Naive thymus-derived CD4-positive, alpha-beta T cell (primary cell): ENCODE data around the gene NARS2. TPM values are rescaled to one million over a fixed set of nuclear protein-coding genes. Genes with fewer than 3 reads are reported as not detected.

Experiments used
- ATAC-seq: fragments of 150-1000 bp; cut with Tn5 transposase; 2 replicates; pipeline ENCODE4 v1.10.0; 2021; ENCODE audit warnings: mild to moderate bottlenecking, moderate library complexity
- CTCF ChIA-PET: fragments of 350-600 bp; sonication (Branson Sonifier 250); formaldehyde crosslinking; loops from one replicate; lab custom pipeline; 2021; ENCODE audit warnings: antibody characterized with exemption; lab: Charles Lee
- POLR2A ChIA-PET: fragments of 350-600 bp; sonication (Branson Sonifier 250); formaldehyde crosslinking; loops from one replicate; lab custom pipeline; 2021; ENCODE audit warnings: antibody characterized with exemption, inconsistent platforms; lab: Charles Lee
- DNase-seq, 9 donors: peaks; one replicate each; pipeline versions ENCODE4 v3.0.0 to v3.0.0-alpha.2; 2020 to 2022; ENCODE audit warnings: mixed read lengths in 1 of 9
- H3K27ac ChIP-seq: one replicate; pipeline ENCODE4 v1.7.0; 2013; ENCODE audit warnings: mild to moderate bottlenecking, low read depth, low read length, moderate library complexity
- H3K27me3 ChIP-seq, 2 donors: one replicate each; pipeline ENCODE4 v1.7.0; 2013; ENCODE audit warnings: low read length in 2 of 2, mild to moderate bottlenecking in 2 of 2, moderate library complexity in 2 of 2; ENCODE audit not compliant: control insufficient read depth in 2 of 2, insufficient read depth in 2 of 2
- H3K36me3 ChIP-seq, 3 experiments: 1 replicate in 2 of 3; 2 replicates in 1 of 3; pipeline ENCODE4 v1.7.0; 2013; ENCODE audit warnings: low read length in 3 of 3, mild to moderate bottlenecking in 3 of 3, moderate library complexity in 1 of 3; ENCODE audit not compliant: insufficient read depth in 3 of 3, control insufficient read depth in 2 of 3
- H3K4me1 ChIP-seq, 2 donors: one replicate each; pipeline ENCODE4 v1.7.0; 2013; ENCODE audit warnings: low read length in 2 of 2, mild to moderate bottlenecking in 2 of 2, moderate library complexity in 1 of 2; ENCODE audit not compliant: control insufficient read depth in 2 of 2, insufficient read depth in 2 of 2
- H3K4me3 ChIP-seq: 2 replicates; pipeline ENCODE4 v1.7.0; 2013; ENCODE audit warnings: mild to moderate bottlenecking, low read length
- H3K9me3 ChIP-seq, 3 experiments: 1 replicate in 2 of 3; 2 replicates in 1 of 3; pipeline ENCODE4 v1.7.0; 2013; ENCODE audit warnings: low read length in 3 of 3; ENCODE audit not compliant: control insufficient read depth in 2 of 3
- H3K27ac Mint-ChIP-seq, 9 donors: one replicate each; pipeline ENCODE4 v1.8.0; 2020 to 2022; ENCODE audit warnings: mixed read lengths in 9 of 9, mild to moderate bottlenecking in 8 of 9, moderate library complexity in 5 of 9, inconsistent platforms in 2 of 9
- H3K27me3 Mint-ChIP-seq, 5 donors: one replicate each; pipeline ENCODE4 v1.8.0; 2021 to 2022; ENCODE audit warnings: mixed read lengths in 5 of 5, mild to moderate bottlenecking in 1 of 5
- H3K36me3 Mint-ChIP-seq, 5 donors: one replicate each; pipeline ENCODE4 v1.8.0; 2020 to 2022; ENCODE audit warnings: mixed read lengths in 5 of 5, mild to moderate bottlenecking in 3 of 5, inconsistent platforms in 1 of 5
- H3K4me1 Mint-ChIP-seq, 7 donors: one replicate each; pipeline ENCODE4 v1.8.0; 2020 to 2022; ENCODE audit warnings: mixed read lengths in 7 of 7, mild to moderate bottlenecking in 3 of 7, inconsistent platforms in 1 of 7
- H3K4me3 Mint-ChIP-seq, 10 donors: one replicate each; pipeline ENCODE4 v1.8.0; 2020 to 2022; ENCODE audit warnings: mild to moderate bottlenecking in 10 of 10, mixed read lengths in 10 of 10, moderate library complexity in 6 of 10, inconsistent platforms in 2 of 10
- H3K9me3 Mint-ChIP-seq, 11 donors: one replicate each; pipeline ENCODE4 v1.8.0; 2020 to 2022; ENCODE audit warnings: mixed read lengths in 11 of 11, mild to moderate bottlenecking in 4 of 11, inconsistent platforms in 1 of 11, moderate library complexity in 1 of 11
- intact Hi-C, 2 donors: fragments of 100-400 bp; cut with micrococcal nuclease; formaldehyde crosslinking; loops; one replicate each; pipeline ENCODE4 v1.15.1; 2023
- polyA plus RNA-seq, 2 donors: library from polyadenylated mRNA; unstranded; fragments of 300-500 nt; fragmentation: Illumina TruSeq; gene quantifications; one replicate each; pipeline ENCODE4 v1.2.3, GENCODE V29; 2021
- total RNA-seq, 6 experiments: library from RNA in 5 of 6; stranded (reverse) in 5 of 6; gene quantifications; 1 replicate in 5 of 6; 2 replicates in 1 of 6; pipeline ENCODE4 v1.2.3 and lab custom pipeline; 2021 to 2026

Gene NARS2
- total and polyA plus RNA-seq, 7 experiments from 2014 or later: 9.3 to 21.5 (median 19.0) TPM

DNA sequence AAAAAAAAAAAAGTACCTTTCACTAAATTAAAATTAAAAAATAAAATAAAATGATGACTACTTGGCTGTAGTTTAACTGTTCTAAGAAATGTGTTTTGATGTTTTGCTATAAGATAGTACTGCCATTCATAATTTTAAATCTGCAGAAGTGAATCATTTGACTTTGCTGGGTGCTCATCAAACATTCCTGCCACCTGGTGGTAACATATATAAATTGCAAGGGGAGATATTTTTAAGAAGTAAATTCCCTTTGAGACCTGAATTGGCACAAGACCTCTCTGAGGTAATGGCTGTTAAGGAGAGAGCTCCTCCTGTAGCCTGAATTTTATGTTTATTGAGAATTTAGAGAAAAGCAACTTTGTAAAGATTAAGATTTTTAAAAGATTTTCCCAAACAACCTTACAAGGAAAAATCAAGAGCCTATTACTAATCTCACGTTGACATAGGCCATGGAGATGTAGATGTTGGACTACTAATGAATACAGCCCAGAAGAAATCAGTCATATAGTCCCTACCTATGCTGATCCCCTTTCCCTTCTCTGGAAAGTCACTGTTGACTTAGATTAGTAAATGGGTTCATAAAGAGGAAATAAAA is 11.9 kb upstream of the NARS2 start:
- H3K9me3 Mint-ChIP-seq: peaks cover 0 to 28% (median 12%) of the 10 kb centered on the region in 11 donors
- Histone ChIP-seq H3K36me3 (no peaks in the 10 kb centered on the region), H3K27ac (no peak overlapping the region), H3K4me1 (no peaks in the 10 kb centered on the region), H3K4me3 (no peak overlapping the region), H3K9me3 (peaks cover 0 to 30% (median 0%) of the 10 kb centered on the region in 3 experiments), H3K27me3 (no peaks in the 10 kb centered on the region)
- CTCF ChIA-PET: no interaction called here
- POLR2A ChIA-PET: interaction anchor here (1.2 kb wide), 1 partner anchor 11 kb away, joined by 3 read pairs; the partner anchor contains the start of gene NARS2
- intact Hi-C loops: no loop called here
- DNase-seq: peak in 5 of 9 donors; percentile 17 to 40 (median 23)
- H3K4me3 Mint-ChIP-seq: no peak overlapping the region
- no peaks in the 10 kb centered on the region for H3K4me1 Mint-ChIP-seq
- peak; percentile 42 for ATAC-seq
- peaks cover 8 to 25% (median 12%) of the 10 kb centered on the region in 5 donors for H3K27me3 Mint-ChIP-seq
- H3K36me3 Mint-ChIP-seq: peaks cover 0 to 14% (median 7%) of the 10 kb centered on the region in 5 donors
- H3K27ac Mint-ChIP-seq: no peak overlapping the region

DNA sequence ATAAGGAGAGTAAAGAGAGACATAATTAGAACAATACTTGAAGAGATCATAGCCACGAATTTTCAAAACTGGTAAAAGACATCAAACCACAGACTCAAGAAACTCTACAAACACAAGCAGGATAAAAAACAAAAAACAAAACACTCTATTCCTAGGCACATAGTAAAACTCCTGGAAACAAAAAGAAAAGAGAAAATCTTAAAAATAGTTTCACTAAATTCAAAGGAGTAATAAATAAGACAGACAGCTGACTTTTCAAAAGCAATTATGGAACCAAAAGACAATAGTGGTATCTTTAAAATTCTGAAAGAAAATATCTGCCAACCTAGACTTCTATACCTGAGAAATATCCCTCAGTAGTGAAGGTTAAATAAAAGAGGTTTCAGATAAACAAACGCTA is 9.2 kb upstream of the NARS2 start:
- Mint-ChIP-seq H3K4me3 (no peak overlapping the region), H3K9me3 (peaks cover 0 to 31% (median 14%) of the 10 kb centered on the region in 11 donors), H3K4me1 (no peaks in the 10 kb centered on the region), H3K27me3 (peaks cover 8 to 16% (median 12%) of the 10 kb centered on the region in 5 donors), H3K36me3 (peaks cover 0 to 14% (median 7%) of the 10 kb centered on the region in 5 donors), H3K27ac (no peak overlapping the region)
- H3K9me3 ChIP-seq: peaks cover 0 to 30% (median 0%) of the 10 kb centered on the region in 3 experiments
- H3K4me1 ChIP-seq: no peaks in the 10 kb centered on the region
- H3K36me3 ChIP-seq: no peaks in the 10 kb centered on the region
- intact Hi-C loops: no loop called here
- no peak overlapping the region for H3K4me3 ChIP-seq
- H3K27me3 ChIP-seq: no peaks in the 10 kb centered on the region
- DNase-seq (no peak), ATAC-seq (no peak)
- no peak overlapping the region for H3K27ac ChIP-seq
- CTCF ChIA-PET: no interaction called here
- POLR2A ChIA-PET: no interaction called here

DNA sequence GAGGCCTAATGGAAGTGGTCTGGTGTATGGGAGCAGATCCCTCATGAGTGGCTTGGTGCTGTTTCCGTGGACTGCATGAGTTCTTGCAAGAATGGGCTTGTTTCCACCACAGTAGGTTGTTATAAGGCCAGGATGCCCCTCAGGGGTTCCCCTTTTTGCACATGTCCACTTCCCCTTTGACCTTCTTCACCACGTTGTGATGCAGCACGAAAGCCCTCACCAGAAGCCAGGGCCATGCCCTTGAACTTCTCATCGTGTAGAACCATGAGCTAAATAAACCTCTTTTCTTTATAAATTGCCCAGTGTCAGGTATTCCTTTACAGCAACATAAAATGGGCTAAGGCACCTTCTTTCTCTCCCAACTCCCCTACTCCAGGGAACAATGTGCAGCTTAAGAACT is 2.8 kb upstream of the NARS2 start:
- Mint-ChIP-seq H3K9me3 (peaks cover 0 to 7% (median 3%) of the 10 kb centered on the region in 11 donors), H3K4me1 (peaks cover 14 to 38% (median 27%) of the 10 kb centered on the region in 7 donors), H3K36me3 (peaks cover 0 to 4% (median 0%) of the 10 kb centered on the region in 5 donors), H3K27me3 (peaks cover 0 to 11% (median 0%) of the 10 kb centered on the region in 5 donors), H3K27ac (peak overlapping the region in 1 of 9 donors; percentile 8), H3K4me3 (peak overlapping the region in 1 of 10 donors; percentile 5)
- POLR2A ChIA-PET: no interaction called here
- peaks cover 0 to 4% (median 0%) of the 10 kb centered on the region in 3 experiments for H3K36me3 ChIP-seq
- no peak for ATAC-seq
- DNase-seq: no peak
- CTCF ChIA-PET: no interaction called here
- no peaks in the 10 kb centered on the region for H3K27me3 ChIP-seq
- peaks cover 5 to 21% of the 10 kb centered on the region in 2 donors for H3K4me1 ChIP-seq
- H3K9me3 ChIP-seq: peaks cover 0 to 8% (median 0%) of the 10 kb centered on the region in 3 experiments
- no peak overlapping the region for H3K4me3 ChIP-seq
- no peak overlapping the region for H3K27ac ChIP-seq
- intact Hi-C loops: loop anchor here in 1 of 2 donors (10.0 kb wide), 1 partner anchor 1103 kb away; the partner anchor contains the start of gene PAK1

DNA sequence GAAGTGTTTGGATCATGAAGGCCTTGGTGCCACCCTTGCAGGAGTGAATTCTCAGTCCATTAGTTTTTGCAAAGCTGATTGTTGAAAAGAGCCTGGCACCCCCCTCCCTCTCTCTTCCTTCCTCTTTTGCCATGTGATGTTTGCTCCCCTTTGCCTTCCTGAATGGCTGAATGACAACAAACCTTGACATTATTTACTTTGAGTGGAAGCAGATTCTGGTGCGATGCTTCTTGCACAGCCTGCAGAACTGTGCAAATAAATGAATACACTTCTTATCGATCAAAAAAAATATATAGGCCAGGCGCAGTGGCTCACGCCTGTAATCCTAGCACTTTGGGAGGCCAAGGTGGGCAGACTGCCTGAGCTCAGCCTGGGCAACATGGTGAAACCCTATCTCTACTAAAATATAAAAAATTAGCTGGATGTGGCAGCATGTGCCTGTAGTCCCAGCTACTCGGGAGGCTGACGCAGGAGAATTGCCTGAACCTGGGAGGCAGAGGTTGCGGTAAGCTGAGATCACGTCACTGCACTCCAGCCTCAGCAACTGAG is 2.0 kb upstream of the NARS2 start:
- Histone ChIP-seq H3K4me1 (peaks cover 7 to 21% of the 10 kb centered on the region in 2 donors), H3K9me3 (no peaks in the 10 kb centered on the region), H3K27ac (no peak overlapping the region), H3K4me3 (no peak overlapping the region), H3K36me3 (peaks cover 0 to 4% (median 0%) of the 10 kb centered on the region in 3 experiments), H3K27me3 (no peaks in the 10 kb centered on the region)
- intact Hi-C loops: loop anchor here in 1 of 2 donors (10.0 kb wide), 1 partner anchor 1102 kb away; the partner anchor contains the start of gene PAK1
- ATAC-seq: no peak
- DNase-seq: no peak
- peaks cover 23 to 46% (median 35%) of the 10 kb centered on the region in 7 donors for H3K4me1 Mint-ChIP-seq
- ChIA-PET CTCF (no interaction called here), POLR2A (no interaction called here)
- no peak overlapping the region for H3K27ac Mint-ChIP-seq
- H3K36me3 Mint-ChIP-seq: peaks cover 0 to 8% (median under 1%) of the 10 kb centered on the region in 5 donors
- H3K9me3 Mint-ChIP-seq: peaks cover 0 to 3% (median 2%) of the 10 kb centered on the region in 11 donors
- peaks cover 0 to 7% (median 0%) of the 10 kb centered on the region in 5 donors for H3K27me3 Mint-ChIP-seq
- H3K4me3 Mint-ChIP-seq: peak overlapping the region in 2 of 10 donors; percentile 32 to 37

DNA sequence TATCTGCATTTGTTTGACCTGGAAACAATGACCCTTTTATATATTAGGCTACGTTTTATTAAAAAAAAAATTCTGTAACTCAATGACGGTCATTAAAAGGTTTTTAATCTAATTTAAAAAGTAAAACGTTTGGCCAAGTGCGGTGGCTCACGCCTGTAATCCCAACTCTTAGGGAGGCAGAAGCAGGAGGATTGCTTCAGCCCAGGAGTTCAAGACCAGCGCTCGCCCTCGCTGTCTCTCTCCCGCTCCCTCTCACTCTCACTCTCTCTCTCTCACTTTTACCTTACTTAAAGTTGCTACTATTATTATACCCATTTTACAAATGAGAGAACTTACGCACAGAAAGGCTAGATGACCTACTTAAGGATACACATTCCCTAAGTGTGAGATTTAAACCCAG is 814 bp upstream of the NARS2 start:
- peaks cover 0 to 5% (median 0%) of the 10 kb centered on the region in 5 donors for H3K27me3 Mint-ChIP-seq
- H3K4me1 Mint-ChIP-seq: peaks cover 24 to 57% (median 47%) of the 10 kb centered on the region in 7 donors
- ATAC-seq (no peak), DNase-seq (no peak)
- Histone ChIP-seq H3K27ac (peak overlapping the region; percentile 96), H3K4me3 (peak overlapping the region; percentile 70), H3K36me3 (peaks cover 0 to 12% (median 0%) of the 10 kb centered on the region in 3 experiments), H3K9me3 (no peaks in the 10 kb centered on the region), H3K4me1 (peaks cover 7 to 21% of the 10 kb centered on the region in 2 donors), H3K27me3 (no peaks in the 10 kb centered on the region)
- peaks cover 0 to 2% (median 0%) of the 10 kb centered on the region in 11 donors for H3K9me3 Mint-ChIP-seq
- H3K4me3 Mint-ChIP-seq: peak overlapping the region; percentile 93 to 100 (median 98)
- POLR2A ChIA-PET: interaction anchor here (1.3 kb wide), 2 partner anchors 11 to 581 kb away, joined by 3 to 9 read pairs; partner anchors contain the start of gene INTS4
- H3K36me3 Mint-ChIP-seq: peaks cover 0 to 14% (median 9%) of the 10 kb centered on the region in 5 donors
- H3K27ac Mint-ChIP-seq: peak overlapping the region; percentile 60 to 99 (median 98)
- intact Hi-C loops: loop anchor here in 1 of 2 donors (2.0 to 10.0 kb wide), 3 partner anchors 159 to 1101 kb away; partner anchors contain the start of genes CLNS1A, GAB2 and PAK1
- CTCF ChIA-PET: interaction anchor here (0.9 kb wide), 1 partner anchor 11 kb away, joined by 4 read pairs; no protein-coding TSS in a partner anchor

DNA sequence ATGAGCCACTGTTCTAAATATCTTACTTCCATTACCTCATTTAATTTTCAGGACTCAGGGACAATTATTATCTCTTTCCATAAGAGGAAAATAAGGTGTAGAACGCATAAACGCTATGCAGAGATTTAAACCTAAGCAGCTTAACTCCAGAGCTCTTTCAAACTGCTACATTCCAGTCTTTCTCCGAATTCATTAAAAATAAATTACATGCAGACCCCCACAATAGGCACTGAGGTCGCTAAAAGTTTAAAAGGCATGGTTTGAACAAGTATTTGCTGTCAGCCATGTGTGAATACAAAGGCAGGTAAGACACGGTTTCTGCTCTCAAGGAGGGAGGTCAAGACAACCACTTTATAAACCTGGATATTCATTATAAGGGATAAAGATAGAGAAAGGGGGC is 983 bp downstream of the NARS2 start:
- peaks cover 24 to 63% (median 50%) of the 10 kb centered on the region in 7 donors for H3K4me1 Mint-ChIP-seq
- peak overlapping the region; percentile 96 for H3K27ac ChIP-seq
- peak overlapping the region; percentile 70 for H3K4me3 ChIP-seq
- H3K27me3 ChIP-seq: no peaks in the 10 kb centered on the region
- ChIA-PET POLR2A (interaction anchor here (2.4 kb wide), 1 partner anchor 9 kb away, joined by 15 read pairs; no protein-coding TSS in a partner anchor), CTCF (interaction anchor here (0.6 to 2.6 kb wide), 2 partner anchors 9 to 142 kb away, joined by 3 to 29 read pairs; no protein-coding TSS in a partner anchor)
- H3K36me3 Mint-ChIP-seq: peaks cover 0 to 14% (median 11%) of the 10 kb centered on the region in 5 donors
- intact Hi-C loops: loop anchor here (1.0 to 10.0 kb wide), 12 partner anchors 9 to 1526 kb away; partner anchors contain the start of genes GAB2 (in 2 of the 2), INTS4 (in 2 of the 2), KCTD21 (in 2 of the 2) and USP35 (in 2 of the 2)
- H3K9me3 Mint-ChIP-seq: peaks cover 0 to 2% (median 0%) of the 10 kb centered on the region in 11 donors
- peaks cover 7 to 21% of the 10 kb centered on the region in 2 donors for H3K4me1 ChIP-seq
- H3K36me3 ChIP-seq: peaks cover 0 to 16% (median 0%) of the 10 kb centered on the region in 3 experiments
- no peaks in the 10 kb centered on the region for H3K9me3 ChIP-seq
- peaks cover 0 to 2% (median 0%) of the 10 kb centered on the region in 5 donors for H3K27me3 Mint-ChIP-seq
- peak overlapping the region; percentile 86 to 99 (median 98) for H3K27ac Mint-ChIP-seq
- H3K4me3 Mint-ChIP-seq: peak overlapping the region; percentile 93 to 100 (median 98)
- ATAC-seq (no peak), DNase-seq (peak in 3 of 9 donors; percentile 5 to 13 (median 6))
